ENCODE data around the gene GPS1.

The GPS1 gene

DNA sequence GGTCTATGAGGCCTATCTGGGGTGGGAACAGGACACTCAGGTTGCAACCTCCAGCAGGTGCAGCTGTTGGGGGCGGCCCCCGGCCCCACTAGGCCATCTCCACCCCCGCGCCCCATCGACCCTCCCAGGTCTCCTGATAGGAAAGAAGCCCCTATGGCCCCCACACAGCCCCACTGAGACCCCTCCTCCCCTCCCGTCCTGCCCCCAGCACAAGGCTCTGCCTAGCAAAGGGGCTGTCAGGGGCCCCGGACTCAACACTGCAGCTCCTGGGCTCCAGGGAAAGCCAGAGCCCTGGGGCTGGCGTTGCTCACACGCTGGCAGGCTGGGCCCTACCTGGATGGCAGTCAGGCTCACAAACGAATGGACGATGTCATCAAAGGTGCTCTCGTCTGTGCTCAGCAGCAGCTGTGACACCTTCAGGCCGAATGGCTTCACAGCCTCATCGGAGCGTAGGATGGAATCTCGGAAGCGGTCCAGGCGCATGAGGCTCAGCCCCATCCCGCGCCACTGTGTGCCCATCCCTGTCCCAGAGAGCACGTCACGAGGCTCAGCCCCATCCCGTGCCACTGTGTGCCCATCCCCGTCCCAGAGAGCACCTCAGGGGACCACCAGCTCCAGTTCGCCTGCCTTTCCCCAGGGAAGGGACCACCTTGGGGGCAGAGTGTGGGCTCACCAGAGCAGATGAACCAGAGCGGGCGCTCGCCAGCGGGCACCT lies 39.0 kb downstream of the GPS1 start:
- no peak for DNase-seq (ENCODE audit: low spot score)

DNA sequence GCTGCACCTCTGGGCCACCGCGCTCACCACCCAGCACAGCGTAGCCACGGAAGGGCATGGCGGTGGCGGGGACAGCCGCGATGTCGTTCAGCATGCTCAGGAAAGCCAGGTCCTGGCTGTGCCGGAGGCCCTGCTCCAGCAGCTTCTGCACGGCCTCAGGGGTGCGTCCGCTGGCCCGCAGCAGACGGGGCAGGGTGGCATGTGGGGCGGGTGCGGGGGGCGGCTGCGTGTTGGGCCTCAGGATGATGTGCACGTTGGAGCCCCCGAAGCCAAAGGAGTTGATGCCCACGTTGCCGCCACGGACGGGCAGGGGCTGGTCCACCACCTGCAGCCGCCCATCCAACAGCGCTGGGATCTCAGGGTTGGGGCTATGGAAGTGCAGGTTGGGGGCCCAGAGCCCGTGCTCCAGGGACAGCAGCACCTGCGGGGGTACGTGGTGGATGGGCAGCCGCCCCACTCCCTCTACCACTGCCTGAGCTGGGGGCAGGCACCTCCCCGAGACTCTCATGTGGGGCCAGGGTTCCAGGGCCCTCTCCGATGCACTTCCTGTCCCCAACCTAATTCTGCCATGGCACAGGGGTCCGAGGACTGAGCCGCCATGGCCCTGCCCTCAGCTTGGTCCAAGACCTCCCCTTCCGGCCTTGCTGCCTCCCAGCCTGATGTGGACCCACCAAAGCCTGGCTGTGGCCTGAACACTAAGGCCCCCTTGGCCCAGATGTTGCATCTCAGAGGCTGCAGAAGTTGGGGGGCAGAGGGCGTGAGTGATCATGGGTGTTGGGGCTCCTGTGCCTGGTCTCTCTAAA lies 39.8 kb downstream of the GPS1 start:
- DNase-seq (ENCODE audit: low spot score) = no peak

DNA sequence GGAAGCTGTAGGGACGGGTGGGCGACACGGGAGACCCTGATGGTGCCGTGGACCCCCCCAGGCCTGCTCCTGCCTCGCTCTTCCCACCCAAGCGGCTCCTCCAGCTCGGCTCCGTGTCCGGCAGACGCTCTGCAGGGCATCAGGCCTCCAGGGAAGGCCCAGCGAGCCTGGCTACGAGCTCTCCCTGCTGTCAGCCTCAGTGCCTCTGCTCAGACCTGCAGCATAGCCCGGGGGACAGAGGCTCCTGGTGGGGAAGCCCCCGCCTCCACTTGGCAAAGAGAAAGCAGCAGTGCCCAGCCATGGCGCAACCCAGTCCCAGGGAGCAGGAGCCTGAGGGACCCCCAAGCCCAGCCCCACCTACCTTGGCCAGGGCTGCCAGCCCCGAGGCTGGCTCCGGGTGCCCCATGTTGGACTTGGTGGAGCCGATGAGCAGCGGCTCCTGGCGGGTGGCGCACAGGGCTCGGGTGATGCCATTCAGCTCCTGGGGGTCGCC lies 40.4 kb downstream of the GPS1 start:
- DNase-seq (ENCODE audit: low spot score) = no peak

DNA sequence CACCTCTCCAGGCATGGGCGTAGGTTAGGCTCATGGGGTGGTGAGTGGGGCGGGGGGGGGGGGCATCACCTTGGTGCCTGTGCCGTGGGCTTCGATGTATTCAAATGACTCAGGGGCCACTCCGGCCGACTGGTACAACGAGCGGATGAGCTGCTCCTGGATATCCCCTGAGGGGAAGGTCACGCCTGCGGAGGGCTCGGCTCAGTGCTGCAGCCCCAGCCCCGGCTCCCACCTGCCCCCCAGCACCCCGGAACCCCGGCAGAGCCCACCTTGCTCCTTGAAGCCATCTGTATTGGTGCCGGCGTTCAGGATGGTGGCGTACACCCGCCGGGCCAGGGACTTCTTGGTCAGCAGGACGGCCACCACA lies 40.9 kb downstream of the GPS1 start:
- no peak for DNase-seq (ENCODE audit: low spot score)

DNA sequence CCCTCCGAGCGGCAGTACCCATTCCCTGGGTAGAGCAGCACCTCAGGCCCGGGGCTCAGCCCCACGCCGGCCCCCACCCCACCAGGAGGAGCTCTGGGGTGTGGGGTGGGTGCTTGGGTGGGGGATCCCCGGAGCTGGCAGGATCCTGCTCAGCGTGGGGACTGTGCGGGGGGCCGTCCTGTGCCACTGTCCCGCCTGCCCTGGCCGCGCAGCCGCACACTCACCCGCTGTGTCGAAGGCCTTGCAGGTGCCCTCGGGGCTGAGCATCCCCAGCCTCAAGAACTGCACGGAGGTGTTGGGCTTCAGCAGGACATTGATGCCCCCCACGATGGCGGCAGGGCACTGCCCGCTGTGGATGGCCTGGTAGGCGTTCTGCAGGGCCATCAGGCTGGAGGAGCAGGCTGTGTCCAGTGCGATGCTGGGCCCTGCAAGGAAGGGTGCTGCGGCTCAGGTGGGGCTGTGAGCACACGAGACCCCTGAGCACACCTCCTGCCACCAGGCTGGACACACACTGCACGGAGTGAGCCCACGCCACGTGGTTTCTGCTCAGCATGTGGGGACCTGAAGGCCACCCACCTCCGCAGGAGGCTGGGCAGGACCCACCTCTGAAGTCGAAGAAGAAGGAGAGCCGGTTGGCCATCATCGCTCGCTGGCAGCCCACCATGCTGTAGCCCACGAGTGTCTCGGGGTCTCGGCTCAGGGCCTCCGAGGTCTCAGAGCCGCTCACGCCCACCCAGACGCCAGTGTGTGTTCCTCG lies 41.5 kb downstream of the GPS1 start:
- no peak for DNase-seq (ENCODE audit: low spot score)

DNA sequence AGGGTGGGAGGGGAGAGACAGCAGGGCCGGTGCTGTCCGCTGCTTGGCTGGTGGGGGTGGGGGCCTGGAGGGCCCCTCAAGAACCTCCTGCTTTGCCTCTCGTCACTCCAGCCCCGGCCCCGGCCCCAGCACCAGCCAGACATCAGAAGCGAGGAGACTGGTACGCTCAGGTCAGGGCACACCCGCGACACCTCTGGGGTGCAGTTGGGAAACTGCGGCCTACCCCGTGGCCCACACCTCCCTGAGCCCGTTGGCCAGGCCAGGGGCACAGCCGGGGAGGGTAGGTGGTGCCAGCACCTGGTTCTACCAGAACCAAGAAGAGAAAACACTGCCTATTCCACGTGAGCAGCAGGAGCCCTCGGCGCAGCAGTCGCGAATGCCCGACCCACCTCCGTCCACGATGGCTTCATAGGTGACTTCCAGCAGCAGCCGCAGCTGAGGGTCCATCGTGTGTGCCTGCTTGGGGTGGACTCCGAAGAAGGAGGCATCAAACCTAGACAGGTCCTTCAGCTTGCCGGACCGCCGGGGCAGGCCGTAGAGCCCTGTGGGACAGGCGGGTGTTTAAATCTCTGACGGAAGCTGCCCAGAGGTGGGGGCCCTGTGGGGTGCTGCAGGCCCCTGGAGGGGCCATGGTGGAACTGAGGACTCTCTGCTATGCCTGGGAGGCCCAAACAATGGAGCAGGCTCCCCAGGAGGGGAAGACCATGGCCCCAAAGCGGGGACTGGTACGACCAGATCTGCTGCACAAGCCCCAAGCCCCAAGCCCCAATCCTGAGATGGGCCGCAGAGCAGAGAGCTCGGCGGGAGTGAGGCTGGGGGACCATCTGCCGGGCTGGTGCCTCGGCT lies 43.5 kb downstream of the GPS1 start:
- DNase-seq (ENCODE audit: low spot score) = no peak

DNA sequence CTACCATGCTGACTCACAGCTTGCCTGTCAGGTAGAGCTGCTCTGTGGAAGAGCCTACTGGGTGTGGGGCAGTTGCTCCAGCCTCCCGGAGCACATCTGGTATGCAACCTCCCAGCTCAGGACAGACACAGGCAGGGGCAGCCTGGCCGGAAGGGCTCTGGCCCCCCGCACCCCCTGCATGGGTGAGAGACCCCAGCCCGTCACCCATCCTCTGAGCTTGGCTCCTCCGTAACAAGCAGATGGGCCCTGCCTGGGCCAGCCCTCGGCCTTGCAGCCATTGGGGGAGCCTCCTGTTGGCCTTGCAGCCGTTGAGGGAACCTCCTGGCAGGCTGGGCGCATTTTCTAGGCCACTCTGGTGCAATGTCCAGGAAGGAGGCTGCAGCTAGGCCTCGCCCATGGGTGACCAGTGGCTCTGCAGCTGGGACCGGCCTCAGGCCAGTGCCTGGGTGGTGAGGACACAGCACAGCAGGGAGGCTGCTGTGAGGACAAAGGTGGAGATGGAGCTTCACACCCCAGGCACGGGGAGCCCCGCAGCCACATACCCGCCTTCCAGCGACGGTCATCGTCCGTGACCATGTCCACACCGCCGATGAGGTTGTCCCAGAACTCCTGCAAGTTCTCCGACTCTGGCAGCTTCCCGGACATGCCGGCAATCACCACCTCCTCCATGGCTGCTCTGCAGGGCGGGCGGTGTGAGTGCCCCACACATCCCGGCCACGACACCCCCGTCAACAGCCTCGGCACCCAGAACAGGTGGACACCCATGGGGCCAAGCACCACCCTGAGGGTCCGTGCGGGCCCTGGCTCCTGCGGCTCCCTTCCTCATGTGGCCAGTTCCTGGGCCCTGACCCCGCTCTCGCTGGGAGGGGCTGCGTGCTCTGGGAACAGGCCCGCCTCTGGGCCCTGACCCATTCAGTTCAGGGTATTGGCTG lies 44.3 kb downstream of the GPS1 start:
- DNase-seq (ENCODE audit: low spot score) = no peak

DNA sequence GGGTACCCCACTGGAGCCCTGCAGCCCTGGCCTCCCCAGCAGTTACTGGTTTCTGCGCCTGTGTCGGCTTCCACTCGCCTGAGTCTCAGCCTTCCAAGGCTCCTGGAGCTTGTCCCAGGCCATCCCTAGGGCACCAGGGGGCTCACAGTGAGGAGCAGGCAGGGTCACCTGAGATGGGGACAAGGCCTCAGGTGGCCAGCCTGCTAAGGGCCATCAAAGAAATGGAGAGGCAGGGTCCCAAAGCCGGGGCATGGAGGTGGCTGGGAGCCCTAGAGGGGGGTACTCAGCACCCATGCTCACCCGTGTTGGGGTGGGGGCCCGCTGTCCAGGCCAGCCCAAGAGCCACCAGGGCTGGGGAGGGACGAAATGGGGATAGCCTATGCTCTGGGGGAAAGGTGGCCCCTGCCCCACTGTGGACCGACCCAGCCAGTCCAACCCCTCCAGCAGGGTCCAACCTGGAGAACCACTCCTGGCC lies 45.0 kb downstream of the GPS1 start:
- DNase-seq (ENCODE audit: low spot score) = no peak

DNA sequence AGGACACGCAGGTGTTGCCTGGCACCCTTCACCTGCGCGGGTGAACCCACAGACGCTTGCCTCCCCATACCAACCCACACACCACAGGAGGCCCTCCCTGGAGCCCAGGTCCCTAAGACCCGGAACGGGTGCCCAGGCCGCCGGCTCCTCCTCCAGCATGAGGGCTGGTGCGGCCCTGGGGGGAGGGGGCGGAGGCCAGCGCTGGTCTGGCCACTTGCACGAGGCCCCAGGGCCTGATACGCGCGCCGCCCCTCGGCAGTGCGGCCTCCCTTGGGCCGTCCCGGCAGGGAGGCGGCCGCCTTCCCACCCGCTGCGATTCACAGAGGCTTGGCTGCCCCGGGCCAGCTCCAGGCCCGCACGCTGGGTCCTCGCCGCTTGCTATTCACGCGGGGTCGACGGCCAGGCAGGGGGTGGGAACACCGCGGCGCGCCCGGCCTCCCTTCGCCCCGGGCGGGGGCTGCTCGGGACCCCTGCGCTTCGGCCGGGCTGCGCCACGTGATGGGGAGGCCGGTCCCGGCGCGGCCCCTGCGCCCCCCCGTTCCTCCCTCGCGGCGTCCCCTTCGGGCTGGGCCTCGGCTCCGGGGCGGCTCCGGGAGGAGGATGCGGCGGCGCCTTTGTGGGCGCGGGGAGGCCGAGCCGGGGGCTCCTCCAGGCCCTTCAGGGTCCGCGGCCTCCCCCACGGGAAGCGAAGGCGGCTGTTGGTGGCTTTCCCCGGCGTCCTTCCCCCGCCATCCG lies 45.7 kb downstream of the GPS1 start:
- no peak for DNase-seq (ENCODE audit: low spot score)

DNA sequence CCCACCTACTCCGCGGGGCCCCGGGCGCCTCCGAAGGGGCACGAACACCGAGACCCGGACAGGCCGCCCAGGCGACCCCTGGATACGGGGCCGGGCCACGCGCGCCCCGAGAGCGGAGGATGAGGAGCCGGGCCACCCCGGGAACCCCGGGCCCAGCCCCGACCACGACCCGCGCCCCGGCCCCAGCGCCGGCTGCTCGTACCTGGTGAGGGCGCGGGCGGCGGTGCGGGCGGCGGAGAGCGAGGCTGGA lies 46.1 kb downstream of the GPS1 start:
- no peak for DNase-seq (ENCODE audit: low spot score)

DNA sequence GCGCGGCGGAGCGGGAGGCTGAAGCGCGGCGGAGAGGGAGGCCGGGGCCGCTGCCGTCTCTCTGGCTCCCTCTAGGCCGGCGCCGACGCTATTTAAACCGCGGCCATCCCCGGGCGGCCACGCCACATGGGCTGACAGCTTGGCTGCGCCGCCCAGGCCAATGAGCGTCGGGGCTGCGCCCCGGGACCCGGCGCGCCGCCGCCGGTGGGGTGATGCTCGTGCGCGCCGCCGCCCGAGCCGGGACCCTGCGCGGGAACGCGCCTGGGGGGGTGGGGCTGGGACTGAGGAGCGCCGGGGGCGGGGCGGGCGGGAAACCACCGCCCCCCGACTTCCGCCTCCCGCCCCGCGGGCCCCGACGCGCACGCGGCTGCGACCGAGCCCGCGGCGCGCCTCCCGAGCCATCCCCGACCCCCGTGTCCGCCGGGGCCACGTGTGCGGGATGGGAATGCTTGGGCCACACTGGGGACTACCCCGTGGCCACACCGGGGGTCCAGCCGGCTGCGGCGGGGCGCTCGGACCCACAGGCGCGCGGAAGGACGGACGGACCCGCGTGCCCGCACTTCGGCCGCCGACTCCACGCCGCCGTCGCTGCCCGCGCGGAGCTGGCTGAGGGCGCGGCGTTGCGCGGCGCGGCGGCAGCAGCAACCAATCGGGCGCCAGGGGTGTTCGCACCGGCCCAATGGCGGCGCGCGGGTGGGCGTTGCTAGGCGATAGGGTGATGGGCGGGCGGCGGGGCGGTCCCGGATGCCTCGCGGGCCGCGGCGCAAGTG lies 46.7 kb downstream of the GPS1 start, which contains the start of gene FASN:
Gene FASN (minus strand): TSS at position 68 of the 770 bp plus-strand sequence. CDS start 1,791 bp downstream, outside the sequence.
- peak; percentile 96 for DNase-seq (ENCODE audit: low spot score)

DNA sequence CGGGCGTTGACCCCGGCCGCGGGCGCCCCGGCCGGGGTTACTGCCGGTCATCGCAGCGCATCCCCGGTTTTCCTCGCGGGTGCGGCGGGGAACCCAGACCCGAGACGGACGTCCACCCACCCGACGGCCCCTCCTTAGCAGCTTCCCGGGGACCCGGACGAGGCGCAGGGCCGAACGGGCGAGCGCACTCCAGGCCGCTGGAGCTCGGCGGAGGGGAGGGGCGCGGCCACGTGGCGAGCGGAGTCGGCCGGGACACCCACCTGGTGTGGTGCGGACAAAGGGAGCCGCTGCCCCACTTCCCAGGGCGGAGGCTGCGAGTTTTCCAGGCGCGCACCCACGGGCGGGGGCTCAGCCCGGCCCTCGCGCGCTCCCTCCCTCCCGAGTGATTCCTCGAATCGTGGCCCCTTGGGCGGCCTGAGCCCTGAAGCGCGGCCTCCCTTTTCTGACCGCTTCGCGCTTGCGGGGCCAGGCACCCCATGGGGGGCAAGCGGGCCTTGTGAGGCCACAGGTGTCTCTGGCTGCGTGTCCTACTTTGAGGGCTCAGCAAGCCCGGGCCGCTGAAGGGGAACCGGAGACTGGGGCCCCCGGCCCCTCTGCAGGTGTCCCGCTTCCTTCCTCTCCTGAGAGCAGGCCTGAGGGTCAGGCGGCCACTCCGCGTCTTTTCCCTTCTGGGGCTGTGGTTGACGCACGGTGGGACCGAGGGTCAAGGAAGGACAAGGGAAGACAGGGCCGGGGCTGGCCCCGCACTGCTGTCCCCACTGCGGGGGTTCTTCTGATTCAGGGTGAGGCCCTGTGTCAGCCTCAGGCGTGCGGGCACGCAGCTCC lies 47.5 kb downstream of the GPS1 start:
- DNase-seq (ENCODE audit: low spot score) = no peak

DNA sequence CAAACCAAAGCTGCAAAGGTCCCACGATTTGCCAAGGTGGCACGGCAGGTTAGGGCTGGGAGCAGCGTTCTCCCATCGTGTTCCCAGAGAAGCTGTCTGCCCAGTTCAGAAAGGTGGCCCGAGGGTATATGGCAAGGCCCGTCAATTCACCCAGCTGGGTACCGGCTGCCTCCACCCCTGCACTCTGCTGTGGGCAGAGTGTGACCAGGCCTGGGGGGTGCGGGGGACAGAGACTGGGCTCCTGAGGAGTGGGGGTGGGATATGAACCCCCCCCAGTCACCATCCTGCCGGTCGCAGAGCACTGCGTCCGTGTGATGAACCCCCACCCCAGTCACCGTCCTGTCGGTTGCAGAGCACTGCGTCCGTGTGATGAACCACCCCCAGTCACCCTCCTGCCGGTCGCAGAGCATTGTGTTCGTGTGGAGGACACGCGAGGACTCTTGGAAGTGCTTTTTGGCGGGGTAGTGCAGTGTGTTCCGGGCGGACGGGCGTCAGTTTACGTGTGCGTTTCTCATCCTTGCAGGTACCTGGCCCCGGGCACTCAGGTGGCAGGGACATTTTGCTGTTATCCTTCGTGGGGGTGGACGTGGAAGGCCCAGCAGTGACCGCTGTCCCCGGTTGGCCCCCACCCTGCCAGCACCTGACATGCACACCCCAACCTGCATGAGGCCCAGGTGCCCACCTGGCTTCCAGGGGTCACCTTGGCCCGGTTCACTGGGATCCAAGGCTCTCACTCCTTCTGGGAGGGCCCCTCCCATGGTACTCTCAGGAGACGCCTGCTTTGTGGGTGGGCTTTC lies 49.0 kb downstream of the GPS1 start:
- no peak for DNase-seq (ENCODE audit: low spot score)

DNA sequence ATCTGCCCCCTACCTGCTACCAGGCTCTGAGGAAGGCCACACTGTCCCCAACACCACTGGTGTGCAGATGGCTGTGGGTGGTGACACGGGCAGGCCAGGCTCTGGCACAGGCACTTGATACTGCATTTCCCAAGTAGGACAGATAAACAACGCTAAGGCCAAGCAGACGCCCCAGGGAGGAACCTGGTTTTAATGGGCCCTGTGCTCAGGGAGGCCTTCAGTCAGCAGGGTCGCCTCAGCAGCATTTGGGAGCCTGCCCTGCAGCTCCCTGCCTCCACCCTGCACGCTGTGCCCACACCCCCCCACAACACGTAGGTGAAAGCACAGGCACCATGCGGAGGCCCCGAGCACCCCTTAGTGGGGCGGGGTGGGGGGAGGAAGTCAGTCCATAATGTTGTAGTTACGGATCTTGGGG lies 49.6 kb downstream of the GPS1 start:
- no peak for DNase-seq (ENCODE audit: low spot score)

DNA sequence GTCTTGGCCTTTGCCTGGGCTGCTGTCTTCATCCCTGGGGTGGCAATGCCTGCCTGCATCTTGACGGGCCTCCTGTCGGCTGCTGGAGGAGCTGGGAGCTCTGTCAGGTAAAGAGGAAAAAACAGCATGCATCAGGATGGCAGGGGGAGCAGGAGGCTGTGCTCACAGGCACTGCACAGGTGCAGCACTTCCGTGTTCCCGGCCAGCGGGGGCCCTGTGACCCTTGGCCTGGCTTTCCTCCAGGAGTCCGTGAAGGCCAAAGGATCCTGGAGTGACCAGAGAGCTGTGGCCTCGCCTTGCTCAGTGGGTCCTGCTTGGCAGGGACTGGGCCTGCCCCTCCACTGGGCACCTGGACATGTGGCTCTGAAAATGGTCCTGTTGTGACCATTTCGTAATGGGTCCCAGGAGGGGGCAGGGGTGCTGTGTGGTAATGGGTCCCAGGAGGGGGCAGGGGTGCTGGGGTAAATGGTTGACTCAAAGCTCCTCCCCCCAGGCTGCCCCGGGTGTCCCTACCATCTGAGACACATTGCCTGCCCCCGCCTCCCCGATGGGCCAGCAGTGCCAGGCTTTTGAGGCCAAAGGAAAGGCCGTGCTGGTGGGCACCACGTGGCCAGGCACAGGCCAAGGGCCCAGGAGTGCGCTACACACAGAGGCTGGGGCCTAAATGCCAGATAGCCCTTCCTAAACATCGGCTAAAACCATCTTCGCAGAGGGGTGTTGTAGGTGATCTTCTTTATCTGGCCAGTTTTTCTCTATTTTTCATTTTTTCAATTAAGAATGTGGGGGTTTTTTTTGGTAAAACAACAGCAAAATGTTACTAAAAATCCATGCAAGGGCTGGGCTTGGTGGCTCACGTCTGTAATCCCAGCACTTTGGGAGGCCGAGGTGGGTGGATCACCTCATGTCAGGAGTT lies 50.3 kb downstream of the GPS1 start:
- DNase-seq (ENCODE audit: low spot score) = peak; percentile 49

All from Ammon's horn (tissue), 1 donor.